Measurements from ENCODE around the gene BMX. TPM values are rescaled to one million over a fixed set of nuclear protein-coding genes. Genes with fewer than 3 reads are reported as not detected.

The BMX gene
- total and polyA plus RNA-seq, 10 of the 15 experiments (the other 5 are each of a cell fraction or from before 2014, with no cell fraction given): not detected

- no peaks in the 10 kb centered on the region for H3K4me1 ChIP-seq (ENCODE audit: control insufficient read depth, insufficient read depth, low read length)
- RAD21 ChIA-PET (ENCODE audit: unreplicated experiment): no interaction called here
These were observed 60.3 kb downstream of the BMX start for GRCh38 chrX:15560924-15561323.

More at GRCh38 chrX:15560924-15561323, 60.3 kb downstream of the BMX start:
- no peaks in the 10 kb centered on the region for H3K9me3 ChIP-seq (replicated peaks; ENCODE audit: control insufficient read depth, insufficient read depth, low read length)
- BruUV-seq (replicated peaks): no TSS peak
- ATAC-seq (no peak), DNase-seq (ENCODE audit: low read depth, low spot score) (no peak), FAIRE-seq (no peak)
- ChIA-PET CTCF (no interaction called here), SMC1A (ENCODE audit: uncharacterized antibody, unreplicated experiment) (no interaction called here), POLR2A (no interaction called here)
- TF ChIP-seq RBBP5 (conservative IDR thresholded peaks at IDR 0.05) (no peak), MXI1 (IDR thresholded peaks at IDR 0.05; ENCODE audit: low read depth, low read length) (no peak), TBL1XR1 (IDR thresholded peaks at IDR 0.05; ENCODE audit: low read depth, low read length) (no peak)
- TF ChIP-seq, protein P1, sequence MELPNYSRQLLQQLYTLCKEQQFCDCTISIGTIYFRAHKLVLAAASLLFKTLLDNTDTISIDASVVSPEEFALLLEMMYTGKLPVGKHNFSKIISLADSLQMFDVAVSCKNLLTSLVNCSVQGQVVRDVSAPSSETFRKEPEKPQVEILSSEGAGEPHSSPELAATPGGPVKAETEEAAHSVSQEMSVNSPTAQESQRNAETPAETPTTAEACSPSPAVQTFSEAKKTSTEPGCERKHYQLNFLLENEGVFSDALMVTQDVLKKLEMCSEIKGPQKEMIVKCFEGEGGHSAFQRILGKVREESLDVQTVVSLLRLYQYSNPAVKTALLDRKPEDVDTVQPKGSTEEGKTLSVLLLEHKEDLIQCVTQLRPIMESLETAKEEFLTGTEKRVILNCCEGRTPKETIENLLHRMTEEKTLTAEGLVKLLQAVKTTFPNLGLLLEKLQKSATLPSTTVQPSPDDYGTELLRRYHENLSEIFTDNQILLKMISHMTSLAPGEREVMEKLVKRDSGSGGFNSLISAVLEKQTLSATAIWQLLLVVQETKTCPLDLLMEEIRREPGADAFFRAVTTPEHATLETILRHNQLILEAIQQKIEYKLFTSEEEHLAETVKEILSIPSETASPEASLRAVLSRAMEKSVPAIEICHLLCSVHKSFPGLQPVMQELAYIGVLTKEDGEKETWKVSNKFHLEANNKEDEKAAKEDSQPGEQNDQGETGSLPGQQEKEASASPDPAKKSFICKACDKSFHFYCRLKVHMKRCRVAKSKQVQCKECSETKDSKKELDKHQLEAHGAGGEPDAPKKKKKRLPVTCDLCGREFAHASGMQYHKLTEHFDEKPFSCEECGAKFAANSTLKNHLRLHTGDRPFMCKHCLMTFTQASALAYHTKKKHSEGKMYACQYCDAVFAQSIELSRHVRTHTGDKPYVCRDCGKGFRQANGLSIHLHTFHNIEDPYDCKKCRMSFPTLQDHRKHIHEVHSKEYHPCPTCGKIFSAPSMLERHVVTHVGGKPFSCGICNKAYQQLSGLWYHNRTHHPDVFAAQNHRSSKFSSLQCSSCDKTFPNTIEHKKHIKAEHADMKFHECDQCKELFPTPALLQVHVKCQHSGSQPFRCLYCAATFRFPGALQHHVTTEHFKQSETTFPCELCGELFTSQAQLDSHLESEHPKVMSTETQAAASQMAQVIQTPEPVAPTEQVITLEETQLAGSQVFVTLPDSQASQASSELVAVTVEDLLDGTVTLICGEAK (IDR thresholded peaks at IDR 0.05; ENCODE audit: borderline replicate concordance): no peak
- H2AFZ ChIP-seq (ENCODE audit: control insufficient read depth, low read depth, low read length): no peak overlapping the region
- H3K79me2 ChIP-seq (ENCODE audit: control insufficient read depth, insufficient read depth, low read length): no peaks in the 10 kb centered on the region
- H3K36me3 ChIP-seq (ENCODE audit: control insufficient read depth in 2 of 2, insufficient read depth in 2 of 2, low read length in 1 of 2): no peaks in the 10 kb centered on the region
- no peak overlapping the region for H3K27ac ChIP-seq (ENCODE audit: control insufficient read depth, insufficient read depth)
- no peaks in the 10 kb centered on the region for H3K27me3 ChIP-seq (replicated peaks in 1 of 2; ENCODE audit: control insufficient read depth in 2 of 2, insufficient read depth in 2 of 2, low read length in 1 of 2)
- intact Hi-C loops (cut with micrococcal nuclease; ENCODE audit: unreplicated experiment): no loop called here
- no peaks in the 10 kb centered on the region for H4K20me1 ChIP-seq (ENCODE audit: control insufficient read depth, insufficient read depth)
- no peak overlapping the region for H3K9ac ChIP-seq (ENCODE audit: control insufficient read depth, insufficient read depth, low read length)
- no peak overlapping the region for H3K4me2 ChIP-seq (ENCODE audit: control insufficient read depth, insufficient read depth)
- in situ Hi-C loops (cut with MboI): no loop called here
- 29% methylated on average over 3 of the region's 3 CpGs for WGBS (ENCODE audit: insufficient coverage, insufficient replicate concordance, low lambda C conversion rate, missing lambda C conversion rate)
- no peak overlapping the region for H3K4me3 ChIP-seq
